ENCODE measurements around the gene LRRC3C.
"Not testable (repeated sequence)": the region's sequence is repeated elsewhere in the genome, so short reads cannot be mapped to it uniquely, and the experiment has no call there.

The LRRC3C gene, protein sequence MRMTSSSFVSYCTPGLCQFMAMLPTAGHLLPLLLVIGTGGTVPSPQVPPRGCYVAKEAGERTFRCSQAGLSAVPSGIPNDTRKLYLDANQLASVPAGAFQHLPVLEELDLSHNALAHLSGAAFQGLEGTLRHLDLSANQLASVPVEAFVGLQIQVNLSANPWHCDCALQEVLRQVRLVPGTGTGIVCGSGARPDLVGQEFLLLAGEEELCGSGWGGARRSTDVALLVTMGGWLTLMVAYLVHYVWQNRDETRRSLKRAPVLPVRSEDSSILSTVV

DNA sequence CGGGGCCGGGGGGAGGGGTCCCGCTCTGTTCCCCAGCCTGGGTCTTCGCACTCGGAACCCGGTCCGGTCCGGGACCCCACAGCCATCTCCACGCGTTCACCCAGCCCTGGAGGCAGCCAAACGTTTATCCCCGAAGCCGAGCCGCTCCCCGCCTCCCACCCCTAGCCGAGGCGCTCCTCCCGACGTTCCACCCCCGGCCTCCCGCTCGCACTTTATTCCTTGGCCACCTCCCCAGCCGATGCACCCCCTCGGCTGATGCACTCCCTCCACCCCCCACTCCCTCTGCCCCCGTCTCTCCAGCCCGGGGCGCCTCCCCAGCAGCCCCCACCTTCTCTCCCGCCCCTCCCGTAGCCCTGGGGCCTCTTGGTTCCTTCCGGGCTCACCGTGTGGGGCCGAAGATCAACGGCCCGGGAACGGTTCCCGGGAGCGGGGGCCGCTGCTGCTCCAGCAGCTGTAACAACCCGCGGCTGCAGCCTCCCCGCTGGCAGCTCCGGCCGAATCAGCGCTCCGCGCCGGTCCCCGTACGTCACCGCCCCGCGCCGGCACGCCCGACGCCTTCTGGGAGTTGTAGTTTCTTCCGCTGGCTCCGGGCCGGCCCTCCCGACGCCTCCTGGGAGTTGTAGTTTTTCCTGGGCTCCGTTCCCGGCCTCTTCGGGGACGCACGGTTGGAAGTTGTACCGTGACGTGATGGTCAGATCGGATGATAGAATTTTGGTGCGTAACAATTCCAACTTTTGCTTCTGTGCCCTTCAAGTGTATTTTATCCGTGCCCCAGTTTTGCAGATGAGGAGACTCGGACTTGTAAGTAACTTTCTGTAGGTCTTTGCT, at the start of gene LRRC3C, which contains the start of gene ORMDL3:
Gene LRRC3C, plus strand, starts transcription at position 632 of the 828 bp plus-strand sequence. CDS start 13,792 bp downstream, outside the sequence.
Gene ORMDL3, minus strand, starts transcription at position 501 of the 828 bp plus-strand sequence. CDS start 3,398 bp downstream, outside the sequence.
- peak; percentile 91 to 94 for DNase-seq

DNA sequence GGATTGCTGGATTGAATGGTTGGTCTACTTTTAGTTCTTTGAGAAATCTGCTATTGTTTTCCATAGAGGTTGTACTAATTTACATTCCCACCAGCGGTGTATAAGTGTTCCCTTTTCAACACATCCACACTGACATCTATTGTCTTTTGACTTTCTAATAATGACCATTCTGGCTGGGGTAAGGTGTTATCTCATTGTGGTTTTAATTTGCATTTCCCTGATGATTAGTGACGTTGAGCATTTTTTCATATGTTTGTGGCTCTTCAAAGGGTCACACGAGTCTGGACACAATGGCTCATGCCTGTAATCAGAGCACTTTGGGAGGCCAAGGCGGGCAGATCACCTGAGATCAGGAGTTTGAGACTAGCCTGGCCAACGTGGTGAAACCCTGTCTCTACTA, 41.4 kb upstream of the LRRC3C start:
- DNase-seq = not testable (repeated sequence)

DNA sequence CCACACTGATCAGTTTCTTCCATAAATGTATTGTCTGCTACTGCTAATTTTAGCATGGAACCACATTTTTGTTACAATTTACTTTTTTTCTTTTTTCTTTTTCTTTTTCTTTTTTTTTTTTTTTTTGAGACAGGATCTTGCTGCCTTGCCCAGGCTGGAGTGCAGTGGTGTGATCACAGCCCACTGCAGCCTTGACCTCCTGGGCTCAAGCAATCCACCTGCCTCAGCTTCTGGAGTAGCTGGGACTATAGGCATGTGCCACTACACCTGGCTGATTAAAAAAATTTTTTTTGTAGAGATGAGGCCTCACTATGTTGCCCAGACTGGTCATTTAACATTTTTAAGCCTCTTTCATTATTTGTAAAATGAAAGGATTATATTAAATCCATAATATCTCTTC, 40.5 kb upstream of the LRRC3C start:
- DNase-seq = no peak

DNA sequence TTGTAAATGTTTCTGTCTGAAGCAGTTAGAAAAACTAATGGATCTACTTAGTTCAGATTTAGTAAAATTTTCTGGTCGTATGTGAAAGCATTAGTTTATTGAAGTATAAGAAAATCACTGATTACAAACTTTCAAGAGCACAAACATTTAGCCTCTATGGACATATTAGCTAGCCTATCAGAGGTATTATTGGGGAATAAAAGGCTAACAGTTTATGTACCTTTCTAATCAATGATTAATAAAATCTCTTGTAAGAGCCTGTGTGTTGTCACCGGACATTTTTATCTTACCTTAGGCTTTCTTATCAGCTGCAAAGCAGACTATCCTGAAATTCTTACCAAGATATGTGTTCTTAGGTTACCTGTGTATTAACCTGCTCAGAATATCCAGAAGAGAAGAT, 38.3 kb upstream of the LRRC3C start:
- no peak for DNase-seq

DNA sequence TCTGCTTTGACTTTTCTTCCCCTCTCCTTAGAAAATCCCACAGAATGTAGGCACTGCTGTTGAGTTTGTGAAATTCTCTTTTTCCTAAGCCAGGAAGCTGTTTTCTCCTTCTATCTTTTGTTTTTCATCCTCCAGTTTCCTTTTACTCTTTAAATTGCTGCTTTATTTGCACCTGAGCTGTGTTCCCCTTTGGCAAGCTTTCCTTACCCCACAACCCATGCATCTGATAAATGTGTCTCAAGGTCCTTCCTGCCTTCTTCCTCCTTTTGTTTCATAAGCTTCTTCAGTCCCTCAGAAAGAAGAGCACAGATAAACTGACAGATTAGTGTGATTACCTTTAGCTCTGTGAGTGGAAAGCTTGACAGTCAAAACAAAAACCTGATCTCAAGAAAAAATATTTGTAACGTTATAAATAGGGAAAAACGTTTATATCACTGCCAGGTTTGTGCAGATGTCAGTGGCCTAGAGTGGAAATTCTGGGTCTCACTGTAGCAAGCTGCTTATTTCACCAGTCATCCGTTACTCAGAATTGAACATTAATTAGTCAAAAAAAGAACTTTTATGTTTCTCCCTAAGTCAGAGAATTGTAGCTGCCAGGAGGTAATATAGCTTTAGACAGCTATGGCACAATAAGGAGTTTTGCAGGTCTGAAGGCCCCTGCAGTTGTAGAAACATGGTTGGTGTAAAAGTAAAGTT, 32.7 kb upstream of the LRRC3C start:
- DNase-seq = no peak

DNA sequence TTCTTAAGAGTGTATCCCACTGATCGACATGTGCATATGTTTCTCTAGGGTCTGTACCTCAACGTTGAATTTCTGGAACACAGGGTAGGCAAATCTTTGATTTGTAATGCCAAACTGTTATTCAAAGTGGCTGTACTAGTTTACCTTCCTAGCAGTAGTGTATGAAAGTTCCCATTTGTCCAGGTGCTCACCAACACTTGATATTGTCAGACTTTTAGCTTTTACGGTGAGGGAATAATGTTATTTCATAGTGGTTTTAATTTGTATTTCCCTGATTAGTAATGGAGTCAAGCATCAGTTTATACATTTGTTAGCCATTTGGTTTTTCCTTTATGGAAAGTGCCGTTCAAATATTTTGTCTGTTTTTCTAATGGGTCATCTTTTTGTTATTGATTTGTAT, 29.4 kb upstream of the LRRC3C start:
- no peak for DNase-seq

DNA sequence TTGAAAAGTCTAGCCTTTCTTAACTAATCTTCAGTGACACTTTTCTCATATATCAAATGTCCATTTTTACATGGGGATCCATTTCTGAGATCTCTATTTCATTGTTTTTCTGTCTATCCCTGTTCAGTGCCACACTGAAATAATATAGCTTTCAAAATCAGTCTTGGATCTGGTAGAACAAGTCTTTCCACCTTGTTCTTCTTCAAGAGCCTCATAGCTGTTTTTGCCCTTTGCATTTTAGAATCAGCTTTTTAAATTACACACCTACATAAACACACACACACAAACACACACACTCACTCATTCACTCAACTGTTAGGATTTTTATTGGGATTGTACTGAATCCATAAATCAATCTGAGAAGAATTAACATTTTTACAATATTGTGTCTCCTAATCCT, 28.3 kb upstream of the LRRC3C start:
- DNase-seq = no peak

DNA sequence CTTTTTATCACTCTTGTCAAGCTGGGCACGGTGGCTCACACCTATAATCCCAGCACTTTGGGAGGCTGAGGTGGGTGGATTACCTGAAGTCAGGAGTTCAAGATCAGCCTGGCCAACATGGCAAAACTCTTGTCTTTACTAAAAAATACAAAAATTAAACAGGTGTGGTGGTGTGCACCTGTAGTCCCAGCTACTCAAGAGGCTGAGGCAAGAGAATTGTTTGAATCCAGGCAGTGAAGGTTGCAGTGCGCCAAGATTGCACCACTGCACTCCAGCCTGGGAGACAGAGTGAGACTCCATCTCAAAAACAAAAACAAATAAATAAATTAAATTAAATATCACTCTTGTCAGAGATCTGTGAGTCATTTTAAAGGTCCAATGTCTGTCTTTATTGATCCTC, 25.5 kb upstream of the LRRC3C start:
- DNase-seq = not testable (repeated sequence)

DNA sequence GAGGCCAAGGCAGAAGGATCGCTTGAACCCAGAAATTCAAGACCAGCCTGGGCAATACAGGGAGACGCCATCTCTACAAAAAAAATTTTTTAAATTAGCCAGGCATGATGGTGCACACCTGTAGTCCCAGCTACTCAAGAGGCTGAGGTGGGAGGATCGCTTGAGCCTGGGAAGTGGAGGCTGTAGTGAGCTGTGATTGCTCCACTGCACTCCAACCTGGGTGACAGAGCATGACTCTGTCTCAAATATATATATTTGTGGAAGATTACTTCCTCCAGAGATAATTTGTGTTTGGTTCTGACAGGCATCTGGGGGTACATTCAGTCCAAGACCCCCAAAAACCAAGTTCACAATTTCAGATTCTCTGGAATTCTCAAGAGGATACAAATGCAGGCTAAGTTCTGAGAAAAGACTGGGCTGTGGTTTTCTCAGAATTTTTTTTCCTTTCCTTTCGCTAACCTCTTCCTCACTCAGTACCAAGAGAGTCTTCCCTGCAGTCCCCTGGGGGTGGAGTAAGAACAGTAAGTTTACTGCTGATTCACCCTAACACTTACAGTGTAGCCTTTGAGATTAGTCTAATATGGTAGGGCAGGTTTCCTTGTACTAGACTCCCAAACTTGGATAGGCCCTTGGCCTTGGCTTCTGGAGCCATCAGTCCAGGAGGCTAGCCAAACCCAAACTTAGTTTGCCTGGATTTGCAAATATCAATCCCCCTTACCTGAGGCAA, 24.2 kb upstream of the LRRC3C start:
- no peak for DNase-seq

DNA sequence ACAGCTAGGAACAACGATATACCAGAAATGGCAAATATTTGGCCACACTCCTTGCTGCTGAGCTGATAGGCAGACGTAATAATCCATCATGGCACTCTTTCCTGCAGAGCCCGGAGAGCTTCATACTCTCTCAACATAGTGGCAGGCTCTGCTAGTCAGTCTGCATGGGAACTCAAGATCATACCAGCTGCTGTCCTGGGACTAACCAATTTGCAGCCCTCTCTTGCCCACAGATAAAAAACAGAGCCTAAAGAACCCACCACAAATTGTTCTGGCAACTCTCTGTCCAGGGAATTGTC, 22.6 kb upstream of the LRRC3C start:
- no peak for DNase-seq

DNA sequence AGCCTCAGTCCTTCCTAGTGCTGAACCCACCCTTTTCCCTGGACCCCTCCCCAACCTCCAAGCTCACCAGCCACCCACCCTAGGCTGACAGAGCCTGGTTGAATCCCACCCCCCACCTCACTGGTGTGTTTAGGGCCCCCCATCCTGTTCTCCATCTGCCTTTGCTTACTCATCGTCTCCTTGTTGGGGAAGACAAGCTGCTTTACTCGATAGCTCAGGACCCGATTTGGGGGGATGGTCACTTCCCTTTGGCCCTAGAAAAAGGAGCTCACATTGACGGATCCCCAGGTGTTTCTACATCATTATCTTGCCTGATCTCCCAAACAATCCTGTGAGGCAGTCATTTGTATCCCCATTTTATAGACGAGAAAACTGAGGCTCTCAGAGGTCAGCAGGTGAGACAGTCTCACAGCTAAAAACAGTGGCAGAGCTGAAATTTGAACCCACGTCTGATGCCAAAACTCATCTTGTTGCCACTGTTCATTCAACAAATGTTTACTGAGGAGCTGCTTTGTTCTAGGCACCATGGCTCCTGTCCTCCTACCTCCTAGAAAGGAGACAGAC, 18.7 kb upstream of the LRRC3C start:
- no peak for DNase-seq

DNA sequence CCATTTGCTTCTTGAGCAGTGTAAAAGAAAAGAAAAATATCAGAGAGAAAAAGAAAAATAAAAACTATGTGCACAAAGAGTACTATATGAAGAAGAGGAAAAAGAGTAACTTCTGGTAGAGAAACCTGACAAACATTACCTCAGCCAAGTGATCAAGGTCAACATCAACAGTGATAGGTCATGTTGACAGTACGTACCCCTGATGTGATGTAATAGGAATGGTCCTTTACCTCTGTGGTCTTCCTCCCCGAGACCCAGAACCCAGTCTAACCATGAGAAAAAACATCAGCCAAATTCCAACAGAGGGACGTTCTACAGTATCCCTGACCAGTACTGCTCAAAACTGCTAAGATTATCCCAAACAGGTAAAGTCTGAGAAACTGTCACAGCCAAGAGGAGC, 13.5 kb upstream of the LRRC3C start:
- DNase-seq = no peak

DNA sequence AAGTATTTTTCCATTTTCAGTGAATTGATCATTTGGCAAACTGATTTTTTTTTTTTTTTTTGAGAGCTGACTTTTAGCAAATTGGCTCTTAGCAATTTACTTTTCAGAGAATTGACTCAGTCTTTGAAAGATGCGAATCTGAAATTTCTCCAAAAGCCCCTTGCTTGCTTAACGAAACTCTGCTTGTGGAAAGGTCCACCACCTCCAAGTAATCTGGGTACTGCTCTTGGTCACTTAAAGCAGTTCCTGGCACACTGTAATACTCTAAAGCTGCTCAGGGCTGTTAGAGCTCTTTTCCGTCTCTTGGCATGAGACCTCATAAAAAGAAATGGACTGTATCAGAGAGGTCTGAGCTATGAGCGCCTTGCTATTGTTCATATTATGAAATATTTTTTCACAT, 12.0 kb upstream of the LRRC3C start:
- DNase-seq = no peak

DNA sequence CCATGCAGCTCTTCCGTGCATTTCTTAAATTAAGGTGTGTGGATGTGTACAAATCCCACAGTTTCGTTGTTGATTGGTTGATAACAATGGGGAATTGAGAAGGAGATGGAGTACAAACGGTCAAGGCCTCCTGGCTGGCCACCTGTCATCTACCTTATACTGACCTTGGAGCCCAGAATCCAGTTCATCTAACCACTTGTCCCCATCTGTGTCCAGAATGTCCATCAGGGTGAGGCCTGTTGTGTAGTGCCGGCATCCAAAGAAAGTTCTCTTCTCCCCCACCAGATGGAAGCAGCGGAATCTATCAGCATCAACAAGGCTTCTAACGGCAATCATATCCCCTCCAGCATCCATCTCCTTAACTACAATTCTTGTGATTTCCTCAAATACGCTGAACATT, 10.6 kb upstream of the LRRC3C start:
- no peak for DNase-seq

DNA sequence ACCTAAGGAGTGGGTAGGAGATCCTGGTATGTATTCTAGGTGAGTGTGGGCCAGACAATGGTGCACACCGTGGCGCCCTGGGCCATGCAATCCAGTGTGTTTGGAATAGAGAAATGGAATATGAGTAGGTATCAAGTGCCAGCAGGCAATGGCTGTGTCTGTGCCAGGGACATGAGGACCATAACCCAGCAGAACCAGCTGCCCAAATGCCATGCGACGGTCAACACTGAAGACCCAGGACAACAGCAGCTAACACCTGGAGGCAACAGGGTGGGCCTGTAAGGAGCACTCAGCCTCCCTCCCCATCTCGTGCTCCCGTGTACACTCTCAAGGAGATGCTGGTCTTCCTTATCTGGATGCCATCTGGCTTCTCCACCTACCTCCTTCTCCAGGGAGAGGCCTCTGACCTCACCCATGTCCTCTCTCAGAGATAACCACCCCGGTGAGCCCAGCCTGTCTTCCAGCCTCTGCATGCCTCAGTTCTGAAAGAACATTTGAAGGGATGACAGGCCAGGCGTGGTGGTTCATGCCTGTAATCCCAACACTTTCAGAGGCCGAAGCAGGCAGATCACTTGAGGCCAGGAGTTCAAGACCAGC, 8.3 kb upstream of the LRRC3C start:
- DNase-seq = no peak

DNA sequence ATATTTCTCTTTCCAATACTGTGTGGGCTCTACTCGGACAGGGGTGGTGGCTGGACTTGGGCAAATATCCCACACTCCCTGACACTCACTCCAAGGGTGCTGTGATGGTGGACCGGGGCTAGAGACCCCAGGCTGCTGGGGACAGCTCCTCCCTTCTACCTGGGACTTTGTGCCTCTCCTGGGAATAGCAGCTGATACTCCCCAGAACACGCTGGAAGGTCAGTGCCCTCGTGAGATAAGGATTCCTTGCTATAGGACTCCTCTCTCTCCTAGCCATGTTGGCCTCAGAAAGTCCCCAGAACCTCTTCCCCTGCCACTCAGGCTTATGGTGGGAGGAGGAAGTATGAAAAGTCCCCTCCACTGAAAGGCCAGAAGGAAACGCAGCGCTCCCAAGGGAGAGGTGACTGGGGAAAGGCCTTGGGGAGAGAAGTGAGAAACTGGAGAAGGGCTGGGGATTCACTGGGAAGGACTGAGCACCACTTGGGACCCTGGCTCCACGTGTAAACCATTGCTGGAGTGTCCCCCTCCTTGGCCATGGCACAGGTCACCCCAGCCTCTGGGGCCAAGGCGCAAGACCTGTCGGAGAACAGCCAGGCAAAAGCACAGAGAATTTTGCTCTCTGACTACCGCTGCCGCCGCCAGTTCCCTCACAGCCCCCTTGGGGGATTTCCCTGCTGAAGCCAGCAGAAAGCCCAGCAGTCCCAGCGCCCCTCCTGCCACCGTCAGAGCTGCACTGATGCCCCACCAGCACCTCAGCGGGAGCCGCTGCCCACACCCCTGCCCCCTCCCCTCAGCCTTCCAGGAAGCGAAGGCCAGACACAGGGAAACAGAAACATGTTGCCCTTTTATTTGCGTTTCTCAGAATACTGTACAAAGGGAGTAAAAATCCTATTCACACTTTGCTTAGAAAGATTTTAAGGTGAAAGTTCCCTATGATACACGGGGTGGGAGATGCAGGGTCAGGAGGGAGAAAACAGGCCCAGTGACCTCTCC, 7.0 kb upstream of the LRRC3C start:
- peak; percentile 59 to 72 for DNase-seq

DNA sequence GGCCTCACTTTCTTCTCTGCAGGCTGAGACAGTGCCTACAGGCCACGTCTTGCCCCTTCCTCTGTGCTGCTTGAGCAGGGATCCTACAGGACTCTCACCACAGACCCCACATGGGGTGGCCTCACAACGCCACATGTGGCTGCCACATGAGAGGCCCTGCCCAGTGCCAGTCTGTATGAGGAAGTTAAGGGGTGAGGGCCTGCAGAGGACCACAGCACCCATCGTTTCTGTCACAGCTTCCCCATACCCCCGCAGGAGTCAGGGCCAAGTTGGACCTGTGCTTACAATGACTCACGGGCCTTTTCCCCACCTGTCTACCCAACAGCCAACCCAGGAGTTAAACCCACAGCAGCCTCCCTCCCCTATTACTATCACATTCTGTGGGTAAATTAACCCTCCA, 6.2 kb upstream of the LRRC3C start:
- DNase-seq = peak; percentile 34 to 36

DNA sequence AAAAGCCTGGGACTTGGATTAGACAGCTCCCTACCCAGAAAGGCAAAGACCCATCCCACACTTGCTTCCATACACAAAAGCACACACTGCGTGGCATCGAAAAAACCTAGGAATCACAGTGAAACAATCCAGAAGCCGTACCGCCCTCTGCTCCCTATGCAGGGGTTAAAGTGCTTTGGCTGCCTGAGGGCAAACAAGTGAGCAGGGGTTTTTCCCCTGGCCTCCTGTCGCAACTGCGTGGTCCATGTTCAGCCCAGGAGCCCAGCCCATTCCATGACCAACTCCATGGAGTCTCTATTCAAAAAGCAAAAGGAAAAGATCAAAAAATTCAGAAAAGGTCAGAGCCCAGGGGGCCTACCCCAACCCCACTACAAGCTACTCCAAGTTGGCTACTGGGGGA, 5.5 kb upstream of the LRRC3C start:
- DNase-seq = no peak

DNA sequence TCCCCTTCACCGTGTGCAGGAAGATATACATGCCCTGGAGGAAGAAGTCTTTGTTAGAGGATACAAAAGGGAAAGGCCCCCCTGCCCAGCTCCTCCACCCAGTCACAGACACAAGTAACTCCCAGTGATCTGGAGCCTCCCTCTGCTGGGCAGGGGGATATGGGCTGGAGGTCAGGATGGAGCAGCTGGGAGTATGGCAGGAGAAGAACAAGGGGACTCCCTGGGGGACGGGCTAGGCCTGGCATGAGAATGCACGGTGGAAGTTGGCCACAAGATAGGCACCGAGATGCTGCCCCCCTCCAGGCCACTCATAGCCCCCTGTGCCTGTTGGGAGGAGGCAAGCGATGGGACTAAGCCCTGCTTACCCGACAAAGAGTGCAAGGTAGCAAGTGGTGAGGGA, 4.3 kb upstream of the LRRC3C start:
- DNase-seq = no peak

DNA sequence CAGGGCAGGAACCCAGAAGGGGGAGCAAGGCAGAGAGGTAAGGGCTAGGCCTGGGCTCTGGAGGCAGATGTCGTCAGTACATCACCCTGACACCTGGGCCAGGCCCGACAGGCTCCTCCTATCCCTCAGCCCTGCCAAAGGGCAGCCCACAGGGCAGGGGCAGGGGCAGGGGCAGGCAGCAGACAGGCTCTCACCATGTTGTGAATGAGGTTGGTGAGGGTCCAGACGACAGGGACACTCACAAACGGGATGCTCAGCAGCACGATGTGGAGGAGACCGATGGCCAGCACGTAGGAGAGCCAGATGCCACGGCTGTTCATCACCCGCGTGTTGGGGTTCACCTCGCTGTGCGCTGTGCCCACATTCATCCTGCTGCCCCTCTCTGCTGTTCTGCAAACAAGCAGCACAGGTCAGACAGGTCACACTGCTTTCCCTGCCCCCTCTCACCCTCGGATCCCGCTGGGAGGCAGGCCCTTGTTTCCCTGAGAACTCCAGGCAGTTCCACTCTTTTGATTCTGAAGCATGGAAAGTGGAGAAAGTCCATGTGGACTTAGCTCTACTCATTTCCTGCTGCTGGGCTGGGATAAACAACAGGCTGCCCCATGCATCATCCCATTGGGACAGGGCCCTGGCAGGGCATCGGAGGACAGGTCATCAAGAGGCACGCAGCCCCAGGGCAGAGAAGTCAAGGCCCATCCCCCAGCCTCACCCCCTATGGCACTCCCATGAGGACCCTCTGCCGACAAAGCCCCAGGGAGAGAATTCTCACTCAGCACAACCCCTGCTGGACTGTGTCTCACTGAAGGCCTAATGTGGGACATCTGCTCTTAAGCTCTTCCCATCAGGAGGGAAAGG, 3.5 kb upstream of the LRRC3C start:
- DNase-seq = no peak
